NCI-H1105 (cell line): Measurements from ENCODE around the gene GALNTL6.

Experiments used
- DNase-seq: peaks from one replicate; lab custom pipeline; 2025; lab: John Stamatoyannopoulos, UW

GALNTL6 gene

GRCh38 chr4:171889681-171890080 is 76.5 kb downstream of the GALNTL6 start:
- DNase-seq: no peak

GRCh38 chr4:171891038-171891437 is 77.8 kb downstream of the GALNTL6 start:
- no peak for DNase-seq

GRCh38 chr4:171896426-171896825 is 83.2 kb downstream of the GALNTL6 start:
- no peak for DNase-seq

- no peak for DNase-seq
Measured at GRCh38 chr4:171919314-171919713, 106.1 kb downstream of the GALNTL6 start.

GRCh38 chr4:171920901-171921300 is 107.7 kb downstream of the GALNTL6 start:
- no peak for DNase-seq

GRCh38 chr4:171924746-171925376 is 111.7 kb downstream of the GALNTL6 start:
- no peak for DNase-seq

- DNase-seq: no peak
Measured at GRCh38 chr4:171928336-171928735, 115.1 kb downstream of the GALNTL6 start.

GRCh38 chr4:171929477-171929876 is 116.3 kb downstream of the GALNTL6 start:
- DNase-seq: no peak

GRCh38 chr4:171929907-171930306 is 116.7 kb downstream of the GALNTL6 start:
- no peak for DNase-seq

GRCh38 chr4:171932238-171932637 is 119.0 kb downstream of the GALNTL6 start:
- DNase-seq: no peak

GRCh38 chr4:171940656-171941055 is 127.5 kb downstream of the GALNTL6 start:
- no peak for DNase-seq

GRCh38 chr4:171947400-171947799 is 134.2 kb downstream of the GALNTL6 start:
- no peak for DNase-seq

- DNase-seq: no peak
Measured at GRCh38 chr4:171948038-171948437, 134.8 kb downstream of the GALNTL6 start.

- no peak for DNase-seq
Measured at GRCh38 chr4:171954650-171955049, 141.4 kb downstream of the GALNTL6 start.

- no peak for DNase-seq
Measured at GRCh38 chr4:171956678-171957077, 143.5 kb downstream of the GALNTL6 start.

- no peak for DNase-seq
Measured at GRCh38 chr4:171962110-171962509, 148.9 kb downstream of the GALNTL6 start.

- DNase-seq: no peak
Measured at GRCh38 chr4:171966356-171966755, 153.2 kb downstream of the GALNTL6 start.

- no peak for DNase-seq
Measured at GRCh38 chr4:171978216-171978615, 165.0 kb downstream of the GALNTL6 start.

- DNase-seq: no peak
Measured at GRCh38 chr4:171979461-171979860, 166.3 kb downstream of the GALNTL6 start.

- no peak for DNase-seq
Measured at GRCh38 chr4:171981185-171981584, 168.0 kb downstream of the GALNTL6 start.

- no peak for DNase-seq
Measured at GRCh38 chr4:171983935-171984805, 171.0 kb downstream of the GALNTL6 start.

- DNase-seq: no peak
Measured at GRCh38 chr4:171985129-171985528, 171.9 kb downstream of the GALNTL6 start.

- no peak for DNase-seq
Measured at GRCh38 chr4:171993247-171993646, 180.0 kb downstream of the GALNTL6 start.
